Smooth muscle cell (in vitro differentiated cells): ENCODE data around the gene CHRM5. TPM values are rescaled to one million over a fixed set of nuclear protein-coding genes. Genes with fewer than 3 reads are reported as not detected.

ENCODE experiments used
- DNase-seq: peaks from one replicate; lab custom pipeline; 2025; ENCODE audit not compliant: unreplicated experiment; lab: John Stamatoyannopoulos, UW
- H2AFZ ChIP-seq: fragments of 200-600 bp; sonication (generic); 2 replicates; pipeline ENCODE4 v1.6.0; 2016; ENCODE audit warnings: antibody characterized with exemption, low read depth, mild to moderate bottlenecking
- H3F3A ChIP-seq: fragments of 200-600 bp; sonication (generic); 2 replicates; pipeline ENCODE4 v1.6.0; 2017; ENCODE audit warnings: antibody characterized with exemption, low read depth
- H3K27ac ChIP-seq: fragments of 200-600 bp; sonication (generic); 2 replicates; pipeline ENCODE4 v1.5.1; 2016; ENCODE audit warnings: low read depth, mild to moderate bottlenecking
- H3K27me3 ChIP-seq: fragments of 200-600 bp; sonication (generic); 2 replicates; pipeline ENCODE4 v1.6.1; 2016; ENCODE audit warnings: low read depth, mild to moderate bottlenecking
- H3K36me3 ChIP-seq: fragments of 200-600 bp; sonication (generic); 2 replicates; pipeline ENCODE4 v1.5.1; 2016; ENCODE audit warnings: low read depth
- H3K4me1 ChIP-seq: fragments of 200-600 bp; sonication (generic); 2 replicates; pipeline ENCODE4 v1.5.1; 2016; ENCODE audit warnings: low read depth
- H3K4me2 ChIP-seq: fragments of 200-600 bp; sonication (generic); 2 replicates; pipeline ENCODE4 v1.6.0; 2016; ENCODE audit warnings: mild to moderate bottlenecking
- H3K4me3 ChIP-seq: fragments of 200-600 bp; sonication (generic); 2 replicates; pipeline ENCODE4 v1.5.1; 2016; ENCODE audit warnings: mild to moderate bottlenecking
- H3K79me2 ChIP-seq: fragments of 200-600 bp; sonication (generic); 2 replicates; pipeline ENCODE4 v1.6.0; 2016; ENCODE audit warnings: low read depth, mild to moderate bottlenecking
- H3K9ac ChIP-seq: fragments of 200-600 bp; sonication (generic); 2 replicates; pipeline ENCODE4 v1.6.0; 2016; ENCODE audit warnings: low read depth
- H3K9me3 ChIP-seq: fragments of 200-600 bp; sonication (generic); replicated peaks from 2 replicates; pipeline ENCODE4 v1.5.1; 2016; ENCODE audit warnings: low read depth
- H4K20me1 ChIP-seq: fragments of 200-600 bp; sonication (generic); 2 replicates; pipeline ENCODE4 v1.6.0; 2016; ENCODE audit warnings: low read depth
- WGBS: methylation state at CpG from one replicate; pipeline ENCODE4 v1.1.7; 2016; ENCODE audit warnings: low lambda C conversion rate; 5-methylcytosine and 5-hydroxymethylcytosine counted together
- polyA plus RNA-seq: library from polyadenylated mRNA; unstranded; fragments of >200 nt; fragmentation: Nextera tagmentation; extraction: Ambion mirVana; gene quantifications from 2 replicates; pipeline ENCODE4 v1.2.1, GENCODE V29; 2016
- total RNA-seq: library from RNA; depleted of rRNA; stranded (reverse); fragments of >200 nt; gene quantifications from 2 replicates; pipeline ENCODE4 v1.2.3, GENCODE V29; 2014
- TF ChIP-seq, protein P1 (sequence below): fragments of 200-600 bp; sonication (generic); IDR thresholded peaks from 2 replicates; pipeline ENCODE4 v1.5.1; 2017; ENCODE audit warnings: borderline replicate concordance, mild to moderate bottlenecking, antibody characterized with exemption; ENCODE audit not compliant: insufficient read depth, poor library complexity, severe bottlenecking

Gene CHRM5
- total and polyA plus RNA-seq, 2 experiments from 2014 or later = 0.05 TPM; not detected in 1

DNA sequence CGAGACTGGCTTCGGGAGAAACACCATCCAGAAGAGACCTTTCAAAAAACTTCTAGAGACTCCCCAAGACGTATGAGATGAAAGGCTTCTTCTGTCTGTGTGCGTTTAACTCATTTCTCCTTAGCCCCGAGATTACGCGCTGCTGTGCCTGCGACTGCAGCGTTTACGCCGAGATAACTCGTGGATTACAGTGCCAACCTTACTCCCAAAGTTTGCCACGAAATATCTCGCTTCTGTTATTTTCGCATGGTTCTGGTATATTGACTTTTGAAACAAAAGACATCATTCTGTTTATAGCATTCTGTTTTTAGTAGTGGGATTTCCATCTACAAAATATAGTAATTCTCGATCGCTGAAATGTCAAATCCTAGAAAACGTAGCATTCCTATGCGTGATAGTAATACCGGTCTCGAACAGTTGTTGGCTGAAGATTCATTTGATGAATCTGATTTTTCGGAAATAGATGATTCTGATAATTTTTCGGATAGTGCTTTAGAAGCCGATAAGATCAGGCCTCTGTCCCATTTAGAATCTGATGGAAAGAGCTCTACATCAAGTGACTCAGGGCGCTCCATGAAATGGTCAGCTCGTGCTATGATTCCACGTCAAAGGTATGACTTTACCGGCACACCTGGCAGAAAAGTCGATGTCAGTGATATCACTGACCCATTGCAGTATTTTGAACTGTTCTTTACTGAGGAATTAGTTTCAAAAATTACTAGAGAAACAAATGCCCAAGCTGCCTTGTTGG lies 134.1 kb downstream of the CHRM5 start:
- Histone ChIP-seq H3K9ac (peak overlapping the region; percentile 83), H3K4me3 (peak overlapping the region; percentile 83), H3K4me1 (peaks cover 10% of the 10 kb centered on the region), H2AFZ (peak overlapping the region; percentile 90), H3K27ac (peak overlapping the region; percentile 89), H4K20me1 (no peaks in the 10 kb centered on the region), H3K9me3 (no peaks in the 10 kb centered on the region), H3K36me3 (no peaks in the 10 kb centered on the region), H3K4me2 (peak overlapping the region; percentile 86), H3K27me3 (no peaks in the 10 kb centered on the region), H3F3A (no peaks in the 10 kb centered on the region), H3K79me2 (peaks cover 41% of the 10 kb centered on the region)
- DNase-seq = no peak
- TF ChIP-seq, protein P1, sequence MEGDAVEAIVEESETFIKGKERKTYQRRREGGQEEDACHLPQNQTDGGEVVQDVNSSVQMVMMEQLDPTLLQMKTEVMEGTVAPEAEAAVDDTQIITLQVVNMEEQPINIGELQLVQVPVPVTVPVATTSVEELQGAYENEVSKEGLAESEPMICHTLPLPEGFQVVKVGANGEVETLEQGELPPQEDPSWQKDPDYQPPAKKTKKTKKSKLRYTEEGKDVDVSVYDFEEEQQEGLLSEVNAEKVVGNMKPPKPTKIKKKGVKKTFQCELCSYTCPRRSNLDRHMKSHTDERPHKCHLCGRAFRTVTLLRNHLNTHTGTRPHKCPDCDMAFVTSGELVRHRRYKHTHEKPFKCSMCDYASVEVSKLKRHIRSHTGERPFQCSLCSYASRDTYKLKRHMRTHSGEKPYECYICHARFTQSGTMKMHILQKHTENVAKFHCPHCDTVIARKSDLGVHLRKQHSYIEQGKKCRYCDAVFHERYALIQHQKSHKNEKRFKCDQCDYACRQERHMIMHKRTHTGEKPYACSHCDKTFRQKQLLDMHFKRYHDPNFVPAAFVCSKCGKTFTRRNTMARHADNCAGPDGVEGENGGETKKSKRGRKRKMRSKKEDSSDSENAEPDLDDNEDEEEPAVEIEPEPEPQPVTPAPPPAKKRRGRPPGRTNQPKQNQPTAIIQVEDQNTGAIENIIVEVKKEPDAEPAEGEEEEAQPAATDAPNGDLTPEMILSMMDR = no peak
- WGBS = 32% methylated on average over 29 of the region's 29 CpGs

DNA sequence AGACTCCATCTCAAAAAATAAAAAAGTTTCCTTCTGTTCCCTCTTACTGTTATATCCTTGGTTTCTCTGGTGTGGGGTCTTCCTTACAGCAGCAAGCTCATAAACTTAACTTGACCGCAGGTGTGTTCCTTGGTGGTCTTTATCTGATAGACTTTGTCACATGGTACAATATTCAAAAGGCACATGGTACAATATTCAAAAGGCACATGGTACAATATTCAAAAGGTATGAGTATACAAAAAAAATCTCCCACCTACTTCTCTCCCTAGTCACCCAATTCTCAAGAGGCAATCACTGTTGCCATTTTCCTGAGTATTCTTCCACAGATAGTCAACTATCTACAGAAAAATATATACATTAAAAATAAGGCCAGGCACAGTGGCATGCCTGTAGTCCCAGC lies 138.1 kb downstream of the CHRM5 start:
- Histone ChIP-seq H3K4me2 (no peak overlapping the region), H3K79me2 (peaks cover 1% of the 10 kb centered on the region), H3K27me3 (no peaks in the 10 kb centered on the region), H3K4me1 (peaks cover 3% of the 10 kb centered on the region), H3K36me3 (no peaks in the 10 kb centered on the region), H3K9ac (no peak overlapping the region), H3K4me3 (no peak overlapping the region), H3K27ac (no peak overlapping the region), H4K20me1 (no peaks in the 10 kb centered on the region), H2AFZ (no peak overlapping the region), H3F3A (no peaks in the 10 kb centered on the region), H3K9me3 (no peaks in the 10 kb centered on the region)
- WGBS = 100% methylated on average over 1 of the region's 1 CpG
- TF ChIP-seq, protein P1 = no peak
- DNase-seq = no peak

DNA sequence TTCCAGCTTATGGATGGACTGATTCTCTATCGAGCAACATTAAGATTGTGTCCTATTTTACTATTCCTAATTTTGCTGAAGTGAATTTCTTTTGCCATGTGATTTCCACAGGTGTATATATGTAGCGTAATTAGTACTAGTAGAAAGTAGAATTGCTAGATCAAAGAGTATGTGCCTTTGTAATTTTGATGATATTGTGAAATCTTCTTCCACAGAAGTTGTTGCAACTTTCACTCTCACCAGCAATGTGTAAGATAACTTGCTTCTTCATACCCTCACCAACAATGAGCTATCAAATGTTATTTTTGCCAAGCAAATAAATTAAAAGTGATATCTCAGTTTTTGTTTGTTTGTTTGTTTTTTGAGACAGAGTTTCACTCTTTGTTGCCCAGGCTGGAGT lies 139.0 kb downstream of the CHRM5 start:
- Histone ChIP-seq H3K79me2 (no peaks in the 10 kb centered on the region), H3K27ac (no peak overlapping the region), H3F3A (no peaks in the 10 kb centered on the region), H4K20me1 (no peaks in the 10 kb centered on the region), H3K9me3 (no peaks in the 10 kb centered on the region), H3K36me3 (no peaks in the 10 kb centered on the region), H3K4me1 (peaks cover 3% of the 10 kb centered on the region), H3K9ac (no peak overlapping the region), H3K4me3 (no peak overlapping the region), H3K27me3 (no peaks in the 10 kb centered on the region), H2AFZ (no peak overlapping the region), H3K4me2 (no peak overlapping the region)
- 90% methylated on average over 2 of the region's 2 CpGs for WGBS
- TF ChIP-seq, protein P1 = no peak
- DNase-seq = no peak
